NCI-H524 treated with DMSO at 0.1 percent for 48 hours (cell line): ENCODE results near the gene RRN3.
"Not testable (repeated sequence)": the region's sequence is repeated elsewhere in the genome, so short reads cannot be mapped to it uniquely, and the experiment has no call there.

Source experiments
- DNase-seq: peaks from one replicate; lab custom pipeline; 2025; lab: John Stamatoyannopoulos, UW

Gene RRN3

GRCh38 chr16:15093955-15094827 lies at the start of gene RRN3:
RRN3 (minus strand) TSS chr16:15094272; CDS start chr16:15094233, 39 bp downstream.
- peak; percentile 84 for DNase-seq

- DNase-seq, result not testable (repeated sequence)
Observed at GRCh38 chr16:15143601-15144091, 49.6 kb upstream of the RRN3 start.

- DNase-seq, result not testable (repeated sequence)
Observed at GRCh38 chr16:15142891-15143600, 49.0 kb upstream of the RRN3 start.

- DNase-seq, result not testable (repeated sequence)
Observed at GRCh38 chr16:15142107-15142890, 48.2 kb upstream of the RRN3 start.

GRCh38 chr16:15141586-15141985 lies 47.5 kb upstream of the RRN3 start:
- no peak for DNase-seq

- DNase-seq, result not testable (repeated sequence)
Observed at GRCh38 chr16:15140444-15141365, 46.6 kb upstream of the RRN3 start.

GRCh38 chr16:15137514-15137913 lies 43.4 kb upstream of the RRN3 start:
- DNase-seq, result not testable (repeated sequence)

GRCh38 chr16:15135483-15136360 lies 41.6 kb upstream of the RRN3 start:
- DNase-seq, result not testable (repeated sequence)

GRCh38 chr16:15134752-15135482 lies 40.8 kb upstream of the RRN3 start:
- DNase-seq, result not testable (repeated sequence)

GRCh38 chr16:15133554-15133953 lies 39.5 kb upstream of the RRN3 start:
- not testable (repeated sequence) for DNase-seq

- DNase-seq, result not testable (repeated sequence)
Observed at GRCh38 chr16:15132719-15133428, 38.8 kb upstream of the RRN3 start.

GRCh38 chr16:15130943-15131700 lies 37.0 kb upstream of the RRN3 start:
- not testable (repeated sequence) for DNase-seq

- not testable (repeated sequence) for DNase-seq
Observed at GRCh38 chr16:15130256-15130932, 36.3 kb upstream of the RRN3 start.

GRCh38 chr16:15127641-15128425 lies 33.8 kb upstream of the RRN3 start:
- not testable (repeated sequence) for DNase-seq

- DNase-seq, result not testable (repeated sequence)
Observed at GRCh38 chr16:15100372-15100987, 6.4 kb upstream of the RRN3 start.
